OCI-LY1 (cell line): ENCODE measurements around the gene SEMA6D.

Source experiments
- CTCF ChIP-seq: fragments of 200-600 bp; sonication (generic), shearing (Covaris generic); IDR thresholded peaks from 2 replicates; pipeline ENCODE4 v1.5.1; 2017; ENCODE audit warnings: mild to moderate bottlenecking, antibody characterized with exemption, low read length, moderate library complexity, mixed read lengths
- EZH2 ChIP-seq: fragments of 200-600 bp; sonication (generic), shearing (Covaris generic); IDR thresholded peaks from 2 replicates; pipeline ENCODE4 v1.8.0; 2017; ENCODE audit warnings: borderline replicate concordance, mixed run types, mild to moderate bottlenecking, antibody characterized with exemption, low read length, moderate library complexity, mixed read lengths

DNA sequence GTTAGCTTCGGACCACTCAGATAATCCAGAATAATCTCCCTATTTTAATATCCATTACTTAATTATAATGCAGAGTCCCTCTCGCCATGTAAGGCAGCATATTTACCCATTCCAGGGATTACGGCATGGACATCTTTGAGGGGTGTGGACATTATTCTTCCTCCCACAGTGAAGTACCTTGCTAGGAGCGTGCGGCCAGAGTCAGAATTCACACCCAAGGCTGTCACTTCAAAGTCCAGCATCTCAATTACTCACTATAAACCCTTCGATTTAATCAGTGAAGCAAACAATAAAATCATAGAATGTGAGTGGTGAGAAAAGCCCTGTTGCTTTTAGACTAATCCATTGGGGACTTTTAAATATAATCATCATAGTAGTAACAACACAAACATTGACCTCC, 11.6 kb downstream of the SEMA6D start:
- TF ChIP-seq CTCF (no peak), EZH2 (no peak)
